ENCODE data around the gene METTL17.
"Not testable (repeated sequence)": the region's sequence is repeated elsewhere in the genome, so short reads cannot be mapped to it uniquely, and the experiment has no call there.

Gene METTL17

DNA sequence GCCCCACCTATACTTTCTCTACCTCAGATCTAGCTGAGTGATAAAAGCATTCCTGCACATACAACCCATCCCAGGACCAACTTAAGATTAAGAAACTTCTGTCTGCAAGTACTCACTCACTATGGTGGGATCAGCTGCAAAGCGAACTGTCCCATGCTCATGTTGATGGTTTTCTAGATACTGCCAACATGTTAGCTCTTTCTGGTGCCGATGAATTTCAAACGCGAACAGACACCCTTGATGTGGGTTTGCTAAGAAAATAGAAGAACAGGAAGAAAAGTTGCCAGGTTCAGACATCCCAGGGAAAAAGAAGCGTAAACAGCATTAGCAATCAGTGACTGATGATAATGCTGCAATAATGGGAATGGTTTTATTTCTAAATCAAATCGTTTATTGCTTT is 7.8 kb downstream of the METTL17 start:
- ChIA-PET CTCF (interaction anchor here (1.1 to 8.6 kb wide), 8 partner anchors 13 to 107 kb away, joined by 3 to 57 read pairs (median 6); no protein-coding TSS in a partner anchor), POLR2A (interaction anchor here (0.7 kb wide), 1 partner anchor 105 kb away, joined by 4 read pairs; no protein-coding TSS in a partner anchor)
- no peak for DNase-seq (ENCODE audit: extremely low spot score)
- TF ChIP-seq, protein P1, sequence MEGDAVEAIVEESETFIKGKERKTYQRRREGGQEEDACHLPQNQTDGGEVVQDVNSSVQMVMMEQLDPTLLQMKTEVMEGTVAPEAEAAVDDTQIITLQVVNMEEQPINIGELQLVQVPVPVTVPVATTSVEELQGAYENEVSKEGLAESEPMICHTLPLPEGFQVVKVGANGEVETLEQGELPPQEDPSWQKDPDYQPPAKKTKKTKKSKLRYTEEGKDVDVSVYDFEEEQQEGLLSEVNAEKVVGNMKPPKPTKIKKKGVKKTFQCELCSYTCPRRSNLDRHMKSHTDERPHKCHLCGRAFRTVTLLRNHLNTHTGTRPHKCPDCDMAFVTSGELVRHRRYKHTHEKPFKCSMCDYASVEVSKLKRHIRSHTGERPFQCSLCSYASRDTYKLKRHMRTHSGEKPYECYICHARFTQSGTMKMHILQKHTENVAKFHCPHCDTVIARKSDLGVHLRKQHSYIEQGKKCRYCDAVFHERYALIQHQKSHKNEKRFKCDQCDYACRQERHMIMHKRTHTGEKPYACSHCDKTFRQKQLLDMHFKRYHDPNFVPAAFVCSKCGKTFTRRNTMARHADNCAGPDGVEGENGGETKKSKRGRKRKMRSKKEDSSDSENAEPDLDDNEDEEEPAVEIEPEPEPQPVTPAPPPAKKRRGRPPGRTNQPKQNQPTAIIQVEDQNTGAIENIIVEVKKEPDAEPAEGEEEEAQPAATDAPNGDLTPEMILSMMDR (IDR thresholded peaks at IDR 0.05; ENCODE audit: control extremely low read depth, extremely low read depth, low read depth, missing control alignments): no peak

GRCh38 chr14:20998139-20998538 is 8.4 kb downstream of the METTL17 start:
- POLR2A ChIA-PET: no interaction called here
- CTCF ChIA-PET: interaction anchor here (1.1 to 8.6 kb wide), 7 partner anchors 10 to 106 kb away, joined by 3 to 57 read pairs (median 6); no protein-coding TSS in a partner anchor
- TF ChIP-seq, protein P1 (IDR thresholded peaks at IDR 0.05; ENCODE audit: control extremely low read depth, extremely low read depth, low read depth, missing control alignments): no peak
- DNase-seq (ENCODE audit: extremely low spot score): no peak

DNA sequence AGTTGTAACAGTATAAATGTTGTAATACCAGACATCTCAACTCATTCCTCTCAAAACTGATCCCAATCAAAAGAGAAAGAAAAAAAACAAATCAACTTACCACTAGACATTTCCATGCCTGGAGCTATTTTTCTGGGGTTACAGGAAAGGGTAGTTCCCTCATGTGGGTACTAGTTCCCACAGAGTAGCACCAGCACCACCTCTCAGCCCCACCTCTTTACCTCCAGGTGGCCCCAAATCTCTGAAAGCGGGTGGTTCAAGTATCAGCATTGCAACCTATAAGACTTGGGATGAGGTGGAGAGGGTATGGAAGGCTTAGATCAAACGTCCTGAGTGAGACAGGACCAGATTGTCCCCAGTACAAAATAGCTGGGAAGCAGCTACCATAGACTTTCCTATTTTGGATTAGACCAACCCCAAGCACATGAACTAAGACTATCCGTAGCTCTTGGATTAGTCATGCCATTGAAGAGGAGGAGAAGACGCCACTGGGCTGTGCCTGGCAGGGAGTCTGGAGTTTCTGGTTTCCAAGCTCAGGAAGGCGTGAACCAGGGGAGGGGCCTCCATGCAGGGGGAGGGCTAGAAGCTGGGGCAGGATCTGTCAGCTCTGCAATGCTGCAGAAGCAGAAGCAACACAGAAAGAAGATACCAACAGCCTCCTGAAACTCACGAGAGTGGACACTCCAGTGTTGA is 9.0 kb downstream of the METTL17 start, which contains the start of gene SLC39A2:
Gene SLC39A2, plus strand, starts transcription at position 620 of the 693 bp plus-strand sequence. CDS start 154 bp downstream, outside the sequence.
- TF ChIP-seq, protein P1 (IDR thresholded peaks at IDR 0.05; ENCODE audit: control extremely low read depth, extremely low read depth, low read depth, missing control alignments): no peak
- CTCF ChIA-PET: interaction anchor here (0.9 to 8.6 kb wide), 9 partner anchors 9 to 141 kb away, joined by 3 to 57 read pairs (median 4); no protein-coding TSS in a partner anchor
- POLR2A ChIA-PET: no interaction called here
- no peak for DNase-seq (ENCODE audit: extremely low spot score)

- CTCF ChIA-PET: interaction anchor here (1.3 to 7.4 kb wide), 5 partner anchors 15 to 141 kb away, joined by 4 to 65 read pairs (median 5); no protein-coding TSS in a partner anchor
These were observed 9.8 kb downstream of the METTL17 start for GRCh38 chr14:20999591-20999990.

DNA sequence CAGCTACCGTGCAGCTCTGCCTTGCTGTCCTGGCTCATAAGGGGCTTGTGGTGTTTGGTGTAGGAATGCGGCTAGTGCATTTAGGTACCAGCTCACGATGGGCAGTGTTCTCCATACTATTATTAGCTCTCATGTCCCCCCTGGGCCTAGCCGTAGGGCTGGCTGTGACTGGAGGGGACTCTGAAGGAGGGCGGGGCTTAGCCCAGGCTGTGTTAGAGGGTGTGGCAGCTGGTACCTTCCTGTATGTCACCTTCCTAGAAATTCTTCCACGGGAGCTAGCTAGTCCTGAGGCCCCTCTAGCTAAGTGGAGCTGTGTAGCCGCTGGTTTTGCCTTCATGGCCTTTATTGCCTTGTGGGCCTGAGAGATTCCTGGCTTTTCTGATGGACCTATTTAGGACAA is 11.4 kb downstream of the METTL17 start:
- DNase-seq (ENCODE audit: extremely low spot score): no peak
- ChIA-PET POLR2A (no interaction called here), CTCF (interaction anchor here (0.6 to 7.4 kb wide), 10 partner anchors 9 to 102 kb away, joined by 3 to 65 read pairs (median 4); no protein-coding TSS in a partner anchor)
- TF ChIP-seq, protein P1 (IDR thresholded peaks at IDR 0.05; ENCODE audit: control extremely low read depth, extremely low read depth, low read depth, missing control alignments): no peak

More at GRCh38 chr14:20999591-20999990, 9.8 kb downstream of the METTL17 start:
- POLR2A ChIA-PET: no interaction called here
- TF ChIP-seq, protein P1 (IDR thresholded peaks at IDR 0.05; ENCODE audit: control extremely low read depth, extremely low read depth, low read depth, missing control alignments): no peak
- DNase-seq (ENCODE audit: extremely low spot score): no peak

DNA sequence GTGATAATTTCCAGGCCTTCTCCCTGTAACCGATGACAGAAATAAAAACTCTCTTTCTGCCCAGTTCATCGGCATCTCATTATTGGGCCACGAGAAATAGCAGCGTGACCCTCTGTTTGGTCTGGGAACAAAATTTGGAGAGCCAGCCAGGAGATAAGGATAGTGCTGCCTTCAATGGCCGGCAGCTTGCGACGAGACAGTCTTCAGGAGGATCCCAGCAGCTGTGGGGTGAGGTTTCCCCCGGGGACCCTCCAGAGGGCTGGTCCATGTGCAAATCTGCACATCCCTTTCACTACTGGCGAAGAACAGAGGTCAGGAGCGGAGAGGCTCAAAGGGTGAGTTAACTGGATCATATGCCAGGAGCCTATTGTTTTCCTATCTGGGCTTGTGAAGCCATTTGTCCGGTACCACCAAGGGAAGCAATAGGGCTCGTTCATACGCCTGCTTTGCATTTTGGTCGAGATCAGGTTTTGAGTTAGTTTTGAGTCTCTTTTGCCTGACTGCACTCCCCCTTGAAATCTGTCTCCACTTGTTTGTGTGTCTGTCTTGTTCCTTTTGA is 14.1 kb downstream of the METTL17 start:
- POLR2A ChIA-PET: no interaction called here
- TF ChIP-seq, protein P1 (IDR thresholded peaks at IDR 0.05; ENCODE audit: control extremely low read depth, extremely low read depth, low read depth, missing control alignments): no peak
- no peak for DNase-seq (ENCODE audit: extremely low spot score)
- CTCF ChIA-PET: interaction anchor here (1.0 to 7.4 kb wide), 7 partner anchors 8 to 97 kb away, joined by 3 to 65 read pairs (median 12); partner anchors contain the start of gene TMEM253

- POLR2A ChIA-PET; DNase-seq (ENCODE audit: extremely low spot score): not testable (repeated sequence)
- CTCF ChIA-PET: interaction anchor here (1.1 to 13.5 kb wide), 3 partner anchors 12 to 96 kb away, joined by 4 to 218 read pairs (median 208); partner anchors contain the start of gene TMEM253
These were observed 19.9 kb downstream of the METTL17 start for GRCh38 chr14:21009721-21010120.
